OCI-LY3 (cell line): ENCODE data around the gene PIEZO1.

Source experiments
- H2AFZ ChIP-seq: fragments of 200-600, 300-600 bp; shearing (Covaris generic); 2 replicates; pipeline ENCODE4 v1.6.0; 2014; ENCODE audit warnings: antibody characterized with exemption, low read depth, low read length
- H3K27ac ChIP-seq: fragments of 200-600, 300-600 bp; sonication (generic); 2 replicates; pipeline ENCODE4 v1.5.1; 2014; ENCODE audit warnings: mild to moderate bottlenecking, low read length, moderate library complexity, mixed read lengths
- H3K27me3 ChIP-seq: fragments of 200-600, 300-600 bp; sonication (generic); 2 replicates; pipeline ENCODE4 v1.6.1; 2014; ENCODE audit warnings: low read depth, low read length, mixed read lengths
- H3K36me3 ChIP-seq: fragments of 200-600, 300-600 bp; sonication (generic); replicated peaks from 2 replicates; pipeline ENCODE3; 2014; ENCODE audit warnings: low read depth, low read length, mixed read lengths
- H3K4me1 ChIP-seq: fragments of 300-600, 200-600 bp; sonication (generic); 2 replicates; pipeline ENCODE4 v1.6.1; 2014; ENCODE audit warnings: low read length, mixed read lengths
- H3K4me2 ChIP-seq: fragments of 200-600, 300-600 bp; sonication (generic); 2 replicates; pipeline ENCODE4 v1.6.1; 2014; ENCODE audit warnings: low read length, mixed read lengths
- H3K4me3 ChIP-seq: fragments of 300-600, 200-600 bp; sonication (generic); 2 replicates; pipeline ENCODE4 v1.5.1; 2014; ENCODE audit warnings: antibody characterized with exemption, mild to moderate bottlenecking, low read length, moderate library complexity
- H3K79me2 ChIP-seq: fragments of 300-600, 200-600 bp; shearing (Covaris generic); 2 replicates; pipeline ENCODE4 v1.6.1; 2014; ENCODE audit warnings: mild to moderate bottlenecking, low read length, mixed read lengths
- H3K9ac ChIP-seq: fragments of 300-600, 200-600 bp; shearing (Covaris generic); 2 replicates; pipeline ENCODE4 v1.6.0; 2014; ENCODE audit warnings: mild to moderate bottlenecking, low read length, moderate library complexity
- H3K9me3 ChIP-seq: fragments of 200-600, 300-600 bp; shearing (Covaris generic); 2 replicates; pipeline ENCODE4 v1.6.1; 2014; ENCODE audit warnings: low read length, mixed read lengths; ENCODE audit not compliant: insufficient read depth
- H4K20me1 ChIP-seq: fragments of 200-600, 300-600 bp; sonication (generic); 2 replicates; pipeline ENCODE4 v1.6.1; 2016; ENCODE audit warnings: low read length, mixed read lengths; ENCODE audit not compliant: insufficient read depth
- CTCF ChIP-seq: fragments of 200-600, 300-600 bp; sonication (generic); IDR thresholded peaks from 2 replicates; pipeline ENCODE4 v1.5.1; 2014; ENCODE audit warnings: antibody characterized with exemption, low read length, low read depth
- EZH2phosphoT487 ChIP-seq: fragments of 200-600 bp; shearing (Covaris generic); IDR thresholded peaks from 2 replicates; pipeline ENCODE4 v1.6.1; 2018; ENCODE audit warnings: antibody characterized with exemption, mixed run types, low read depth

The PIEZO1 gene

GRCh38 chr16:88705801-88706228, 79.2 kb downstream of the PIEZO1 start:
- TF ChIP-seq CTCF (no peak), EZH2phosphoT487 (no peak)
- Histone ChIP-seq H3K4me1 (peaks cover 23% of the 10 kb centered on the region), H3K4me3 (peak overlapping the region; percentile 93), H3K4me2 (peak overlapping the region; percentile 100), H3K79me2 (peaks cover 79% of the 10 kb centered on the region), H2AFZ (no peak overlapping the region), H4K20me1 (no peaks in the 10 kb centered on the region), H3K27me3 (no peaks in the 10 kb centered on the region), H3K36me3 (peaks cover 3% of the 10 kb centered on the region), H3K9ac (peak overlapping the region; percentile 86), H3K27ac (no peak overlapping the region), H3K9me3 (no peaks in the 10 kb centered on the region)

GRCh38 chr16:88705076-88705684, 79.8 kb downstream of the PIEZO1 start:
- Histone ChIP-seq H3K27ac (no peak overlapping the region), H2AFZ (no peak overlapping the region), H4K20me1 (no peaks in the 10 kb centered on the region), H3K79me2 (peaks cover 75% of the 10 kb centered on the region), H3K4me2 (peak overlapping the region; percentile 100), H3K9me3 (no peaks in the 10 kb centered on the region), H3K27me3 (no peaks in the 10 kb centered on the region), H3K4me1 (peaks cover 29% of the 10 kb centered on the region), H3K36me3 (peaks cover 3% of the 10 kb centered on the region), H3K9ac (peak overlapping the region; percentile 86), H3K4me3 (peak overlapping the region; percentile 93)
- TF ChIP-seq CTCF (no peak), EZH2phosphoT487 (no peak)

GRCh38 chr16:88703486-88704309, 81.3 kb downstream of the PIEZO1 start:
- Histone ChIP-seq H3K4me2 (no peak overlapping the region), H3K4me1 (peaks cover 30% of the 10 kb centered on the region), H3K27ac (no peak overlapping the region), H2AFZ (no peak overlapping the region), H3K79me2 (peaks cover 60% of the 10 kb centered on the region), H4K20me1 (no peaks in the 10 kb centered on the region), H3K27me3 (no peaks in the 10 kb centered on the region), H3K9me3 (no peaks in the 10 kb centered on the region), H3K36me3 (peaks cover 8% of the 10 kb centered on the region), H3K4me3 (no peak overlapping the region), H3K9ac (no peak overlapping the region)
- TF ChIP-seq CTCF (no peak), EZH2phosphoT487 (no peak)
